H1 (cell line): Measurements from ENCODE around the gene CCDC30. TPM values are rescaled to one million over a fixed set of nuclear protein-coding genes. Genes with fewer than 3 reads are reported as not detected.

Source experiments
- CTCF ChIA-PET: fragments of 300-600 bp; sonication (Branson Sonifier 250); formaldehyde crosslinking; loops from one replicate; lab custom pipeline; 2021; ENCODE audit not compliant: partially characterized antibody; lab: Charles Lee
- POLR2A ChIA-PET: fragments of 300-600 bp; sonication (Branson Sonifier 250); formaldehyde crosslinking; loops from one replicate; lab custom pipeline; 2021; ENCODE audit warnings: inconsistent platforms; ENCODE audit not compliant: partially characterized antibody; lab: Charles Lee
- DNase-seq, 2 experiments: peaks; one replicate each; pipeline versions ENCODE4 v3.0.0 to v3.0.0-alpha.2; 2010 to 2022; ENCODE audit warnings: low spot score in 2 of 2, low read depth in 1 of 2, mixed read lengths in 1 of 2
- FAIRE-seq: peaks from 2 replicates; lab custom pipeline; 2011; peaks lifted over from hg19 to GRCh38; lab: Jason Lieb, UNC
- H2AFZ ChIP-seq: 2 replicates; pipeline ENCODE4 v1.8.1; 2012; ENCODE audit warnings: low read length, inconsistent platforms
- H2AK5ac ChIP-seq: 2 replicates; pipeline ENCODE4 v1.6.1; 2013; ENCODE audit warnings: low read depth, low read length
- H2BK120ac ChIP-seq: replicated peaks from 2 replicates; pipeline ENCODE3; 2013; ENCODE audit warnings: low read depth, low read length, inconsistent platforms
- H2BK12ac ChIP-seq: 2 replicates; pipeline ENCODE4 v1.6.1; 2013; ENCODE audit warnings: low read depth, low read length
- H2BK15ac ChIP-seq: 2 replicates; pipeline ENCODE4 v1.6.1; 2013; ENCODE audit warnings: low read length
- H2BK20ac ChIP-seq: 2 replicates; pipeline ENCODE4 v1.6.1; 2013; ENCODE audit warnings: low read length
- H2BK5ac ChIP-seq: 2 replicates; pipeline ENCODE4 v1.6.1; 2013; ENCODE audit warnings: low read depth, low read length
- H3K14ac ChIP-seq: 2 replicates; pipeline ENCODE4 v1.6.1; 2013; ENCODE audit warnings: inconsistent platforms; ENCODE audit not compliant: insufficient read length
- H3K18ac ChIP-seq: 2 replicates; pipeline ENCODE4 v1.6.1; 2013; ENCODE audit warnings: low read length; ENCODE audit errors: extremely low read depth
- H3K23ac ChIP-seq: 2 replicates; pipeline ENCODE4 v1.6.1; 2013; ENCODE audit warnings: inconsistent platforms; ENCODE audit not compliant: insufficient read length
- H3K23me2 ChIP-seq: 2 replicates; pipeline ENCODE4 v1.6.1; 2013; ENCODE audit warnings: low read depth, low read length
- H3K27ac ChIP-seq: 2 replicates; pipeline ENCODE4 v1.6.1; 2011; ENCODE audit warnings: low read depth, low read length, inconsistent platforms
- H3K27me3 ChIP-seq, 4 experiments: replicated peaks in 1 of 4; 1 replicate in 1 of 4; 2 replicates in 3 of 4; pipeline versions ENCODE4 v1.6.1 to v1.8.1; 2011 to 2013; ENCODE audit warnings: low read length in 3 of 4, mild to moderate bottlenecking in 3 of 4, inconsistent platforms in 2 of 4, mixed read lengths in 2 of 4, moderate library complexity in 1 of 4; ENCODE audit not compliant: control insufficient read depth in 3 of 4, insufficient read depth in 3 of 4; ENCODE audit errors: extremely low read depth in 1 of 4
- H3K36me3 ChIP-seq, 4 experiments: 2 replicates each; pipeline versions ENCODE4 v1.6.1 to v1.8.1; 2011 to 2013; ENCODE audit warnings: mild to moderate bottlenecking in 4 of 4, low read length in 3 of 4, moderate library complexity in 2 of 4, control low read depth in 1 of 4, inconsistent platforms in 1 of 4; ENCODE audit not compliant: insufficient read depth in 4 of 4, control insufficient read depth in 2 of 4
- H3K4ac ChIP-seq: replicated peaks from 2 replicates; pipeline ENCODE3; 2013; ENCODE audit warnings: low read length, low read depth, mixed read lengths, inconsistent platforms; ENCODE audit not compliant: insufficient read length
- H3K4me1 ChIP-seq, 4 experiments: replicated peaks in 1 of 4; 1 replicate in 1 of 4; 2 replicates in 3 of 4; pipeline versions ENCODE4 v1.6.1 to v1.8.1; 2011 to 2013; ENCODE audit warnings: low read length in 3 of 4, inconsistent platforms in 2 of 4, mixed read lengths in 1 of 4; ENCODE audit not compliant: insufficient read depth in 4 of 4, control insufficient read depth in 3 of 4
- H3K4me2 ChIP-seq, 2 experiments: 2 replicates each; pipeline versions ENCODE4 v1.6.1 to v1.8.1; 2011 to 2013; ENCODE audit warnings: low read depth in 2 of 2, low read length in 2 of 2, control low read depth in 1 of 2, inconsistent platforms in 1 of 2, mild to moderate bottlenecking in 1 of 2; ENCODE audit not compliant: insufficient read depth in 1 of 2
- H3K4me3 ChIP-seq, 4 experiments: fragments of 200-600, 300-600 bp in 1 of 4; sonication (generic), shearing (Covaris generic), sonication (Bioruptor Twin) in 1 of 4; 2 replicates each; pipeline versions ENCODE4 v1.5.1 to v1.8.1; 2011 to 2016; ENCODE audit warnings: low read length in 4 of 4, low read depth in 3 of 4, control low read depth in 2 of 4, inconsistent platforms in 2 of 4, mild to moderate bottlenecking in 2 of 4, mixed read lengths in 1 of 4, moderate library complexity in 1 of 4; ENCODE audit not compliant: insufficient read depth in 2 of 4; ENCODE audit errors: extremely low read depth in 1 of 4
- H3K56ac ChIP-seq: replicated peaks from 2 replicates; pipeline ENCODE3; 2013; ENCODE audit warnings: low read depth, mild to moderate bottlenecking, mixed read lengths, low read length, inconsistent platforms; ENCODE audit not compliant: insufficient read length
- H3K79me1 ChIP-seq: 2 replicates; pipeline ENCODE4 v1.6.1; 2013; ENCODE audit warnings: low read depth, low read length, control low read depth
- H3K79me2 ChIP-seq, 2 experiments: 2 replicates each; pipeline versions ENCODE4 v1.6.1 to v1.8.1; 2012 to 2013; ENCODE audit warnings: low read length in 2 of 2, mild to moderate bottlenecking in 2 of 2, inconsistent platforms in 1 of 2; ENCODE audit not compliant: insufficient read depth in 2 of 2, control insufficient read depth in 1 of 2
- H3K9ac ChIP-seq, 4 experiments: replicated peaks in 1 of 4; 1 replicate in 1 of 4; 2 replicates in 3 of 4; pipeline versions ENCODE4 v1.6.1 to v1.8.1; 2011 to 2013; ENCODE audit warnings: low read depth in 3 of 4, low read length in 3 of 4, control low read depth in 2 of 4, mild to moderate bottlenecking in 2 of 4, moderate library complexity in 2 of 4, inconsistent platforms in 1 of 4; ENCODE audit errors: extremely low read depth in 1 of 4
- H3K9me3 ChIP-seq, 2 experiments: 2 replicates each; pipeline versions ENCODE4 v1.6.1 to v1.8.1; 2012 to 2013; ENCODE audit warnings: mild to moderate bottlenecking in 2 of 2, moderate library complexity in 2 of 2, control low read depth in 1 of 2, inconsistent platforms in 1 of 2, low read depth in 1 of 2, low read length in 1 of 2, mixed read lengths in 1 of 2; ENCODE audit not compliant: insufficient read depth in 2 of 2
- H4K20me1 ChIP-seq, 2 experiments: replicated peaks in 1 of 2; 2 replicates each; pipeline versions ENCODE3 to v1.8.1; 2011 to 2013; ENCODE audit warnings: inconsistent platforms in 2 of 2, low read length in 2 of 2, mild to moderate bottlenecking in 1 of 2; ENCODE audit not compliant: insufficient read depth in 2 of 2, control insufficient read depth in 1 of 2
- H4K5ac ChIP-seq: 2 replicates; pipeline ENCODE4 v1.6.1; 2013; ENCODE audit warnings: low read length, low read depth, mixed read lengths, inconsistent platforms; ENCODE audit not compliant: insufficient read length
- H4K8ac ChIP-seq: 2 replicates; pipeline ENCODE4 v1.8.0; 2013; ENCODE audit warnings: mild to moderate bottlenecking, moderate library complexity, low read length, inconsistent platforms; ENCODE audit not compliant: insufficient read depth; ENCODE audit errors: extremely low read depth
- H4K91ac ChIP-seq: replicated peaks from 2 replicates; pipeline ENCODE3; 2013; ENCODE audit warnings: low read length, mixed read lengths, inconsistent platforms; ENCODE audit not compliant: insufficient read length
- ASH2L ChIP-seq: fragments of 200-600, 300-600 bp; sonication (generic); IDR thresholded peaks from one replicate; pipeline ENCODE4 v1.7.1; 2017; ENCODE audit warnings: low read length
- ATF3 ChIP-seq: IDR thresholded peaks from 2 replicates; pipeline ENCODE4 v1.6.1; 2011; ENCODE audit warnings: low read depth, mild to moderate bottlenecking, low read length; ENCODE audit not compliant: insufficient read depth
- CEBPB ChIP-seq: IDR thresholded peaks from 2 replicates; pipeline ENCODE4 v1.6.1; 2012; ENCODE audit warnings: low read depth, low read length
- CHD2 ChIP-seq: IDR thresholded peaks from 2 replicates; pipeline ENCODE4 v1.6.1; 2012; ENCODE audit warnings: low read length, improper control_type of control experiment
- CREB1 ChIP-seq: IDR thresholded peaks from 2 replicates; pipeline ENCODE4 v1.6.1; 2012; ENCODE audit warnings: inconsistent platforms
- EGR1 ChIP-seq: IDR thresholded peaks from 2 replicates; pipeline ENCODE4 v1.6.1; 2011; ENCODE audit warnings: low read depth, low read length, borderline replicate concordance
- GTF2F1 ChIP-seq: IDR thresholded peaks from 2 replicates; pipeline ENCODE4 v1.6.1; 2012; ENCODE audit warnings: low read depth, low read length, improper control_type of control experiment, borderline replicate concordance
- HDAC6 ChIP-seq: IDR thresholded peaks from one replicate; pipeline ENCODE4 v1.7.1; 2012; ENCODE audit warnings: low read depth, mild to moderate bottlenecking, inconsistent platforms, low read length, moderate library complexity
- JUN ChIP-seq: IDR thresholded peaks from 2 replicates; pipeline ENCODE4 v1.6.1; 2011; ENCODE audit warnings: low read depth, mild to moderate bottlenecking, improper control_type of control experiment, low read length
- JUND ChIP-seq: IDR thresholded peaks from 2 replicates; pipeline ENCODE4 v1.6.1; 2011; ENCODE audit warnings: mild to moderate bottlenecking, improper control_type of control experiment, low read length
- KDM1A ChIP-seq: fragments of 200-600, 300-600 bp; sonication (generic); IDR thresholded peaks from 2 replicates; pipeline ENCODE4 v1.7.1; 2016; ENCODE audit warnings: mild to moderate bottlenecking, low read length, borderline replicate concordance
- SIN3A ChIP-seq, 2 experiments: IDR thresholded peaks in 1 of 2; conservative IDR thresholded peaks in 1 of 2; 2 replicates each; pipeline ENCODE4 v1.6.1; 2011 to 2012; ENCODE audit warnings: low read length in 2 of 2, improper control_type of control experiment in 1 of 2, low read depth in 1 of 2, mild to moderate bottlenecking in 1 of 2
- SP1 ChIP-seq: IDR thresholded peaks from 2 replicates; pipeline ENCODE4 v1.6.1; 2011; ENCODE audit warnings: low read depth, low read length
- SRF ChIP-seq: IDR thresholded peaks from 2 replicates; pipeline ENCODE4 v1.6.1; 2011; ENCODE audit warnings: mild to moderate bottlenecking, low read depth, low read length, moderate library complexity
- TBP ChIP-seq: IDR thresholded peaks from 2 replicates; pipeline ENCODE4 v1.6.1; 2011; ENCODE audit warnings: low read depth, low read length, improper control_type of control experiment
- TCF12 ChIP-seq: IDR thresholded peaks from 2 replicates; pipeline ENCODE4 v1.6.1; 2011; ENCODE audit warnings: low read depth, mild to moderate bottlenecking, low read length
- WGBS, 2 experiments: shearing (Covaris generic) in 1 of 2; methylation state at CpG; one replicate each; pipeline versions ENCODE4 v1.1.6 to v1.1.7; 2013 to 2015; ENCODE audit warnings: low lambda C conversion rate in 2 of 2, mixed read lengths in 2 of 2, inconsistent platforms in 1 of 2, low coverage in 1 of 2, missing lambda C conversion rate in 1 of 2; ENCODE audit not compliant: insufficient replicate concordance in 2 of 2, insufficient coverage in 1 of 2, insufficient read length in 1 of 2; ENCODE audit errors: extremely low coverage in 1 of 2, missing lambda C conversion rate in 1 of 2; 5-methylcytosine and 5-hydroxymethylcytosine counted together
- polyA plus RNA-seq, 7 experiments: library from polyadenylated mRNA; depleted of rRNA in 3 of 7; stranded (reverse) in 5 of 7; unstranded in 2 of 7; fragments of >200 nt in 5 of 7; fragments of 200-250 nt in 2 of 7; gene quantifications; 1 replicate in 5 of 7; 2 replicates in 1 of 7; 4 replicates in 1 of 7; pipeline versions ENCODE4 v1.2.1 to v1.2.3, GENCODE V29; 2011 to 2013; ENCODE audit warnings: missing spikeins in 2 of 7, mixed read lengths in 2 of 7
- total RNA-seq: library from RNA; stranded (reverse); fragmentation: NEBNext Ultra II Directional; extraction: Animal tissue kit (Norgen Biotek cat#: 25700); gene quantifications from 2 replicates; pipeline ENCODE4 v1.2.1, GENCODE V29; 2021

The CCDC30 gene
- total and polyA plus RNA-seq, 2 of the 8 experiments (the other 6 are each of a cell fraction or from before 2014, with no cell fraction given) = 0.60 to 1.8 TPM

GRCh38 chr1:42531043-42531442, 68.0 kb downstream of the CCDC30 start:
- no peak overlapping the region for H2AFZ ChIP-seq
- no peak for TF ChIP-seq TCF12
- no peak for TF ChIP-seq GTF2F1
- TF ChIP-seq HDAC6 = no peak
- TF ChIP-seq CHD2 = no peak
- no peak for TF ChIP-seq EGR1
- TF ChIP-seq SRF = no peak
- no peak for TF ChIP-seq JUN
- TF ChIP-seq CEBPB = no peak
- TF ChIP-seq SIN3A (conservative IDR thresholded peaks at IDR 0.05 in 1 of 2, IDR thresholded peaks at IDR 0.05 in 1 of 2; ENCODE audit: low read depth in 1 of 2, low read length in 2 of 2) = no peak
- no peak for TF ChIP-seq ASH2L
- TF ChIP-seq JUND = no peak
- TF ChIP-seq KDM1A = no peak
- TF ChIP-seq CREB1 = no peak
- TF ChIP-seq TBP = no peak
- TF ChIP-seq SP1 = no peak
- TF ChIP-seq ATF3 = no peak

More at GRCh38 chr1:42531043-42531442, 68.0 kb downstream of the CCDC30 start:
- H3K27me3 ChIP-seq = no peaks in the 10 kb centered on the region
- no peak overlapping the region for H3K4ac ChIP-seq
- FAIRE-seq = no peak
- DNase-seq = no peak
- H3K18ac ChIP-seq = no peak overlapping the region
- H2BK12ac ChIP-seq = no peak overlapping the region
- H2BK5ac ChIP-seq = no peak overlapping the region
- no peaks in the 10 kb centered on the region for H3K79me2 ChIP-seq
- no peak overlapping the region for H4K5ac ChIP-seq
- no peaks in the 10 kb centered on the region for H3K79me1 ChIP-seq
- H4K91ac ChIP-seq = no peak overlapping the region
- WGBS, 2 experiments = 82% methylated on average over 2 of the region's 2 CpGs; no CpG with 5 or more reads in 1 of the 2 experiments
- H4K20me1 ChIP-seq = no peaks in the 10 kb centered on the region
- no peak overlapping the region for H2AK5ac ChIP-seq
- no peak overlapping the region for H2BK120ac ChIP-seq
- H2BK20ac ChIP-seq = no peak overlapping the region
- no peak overlapping the region for H3K27ac ChIP-seq
- H3K4me1 ChIP-seq = peaks cover 0 to 5% (median 0%) of the 10 kb centered on the region in 4 experiments; a peak in 1 of 7 replicates
- H3K4me3 ChIP-seq = no peak overlapping the region
- no peaks in the 10 kb centered on the region for H3K23me2 ChIP-seq
- ChIA-PET POLR2A (no interaction called here), CTCF (no interaction called here)
- H3K56ac ChIP-seq = no peak overlapping the region
- no peak overlapping the region for H4K8ac ChIP-seq
- no peak overlapping the region for H3K23ac ChIP-seq
- no peaks in the 10 kb centered on the region; a peak in 1 of 4 replicates for H3K9me3 ChIP-seq
- H3K9ac ChIP-seq = no peak overlapping the region
- H3K14ac ChIP-seq = no peak overlapping the region
- no peak overlapping the region for H2BK15ac ChIP-seq
- no peak overlapping the region for H3K4me2 ChIP-seq
- H3K36me3 ChIP-seq = no peaks in the 10 kb centered on the region
